HG02588 (cell line): Measurements from ENCODE around the gene MAPK8IP1.
"Not testable (repeated sequence)": the region's sequence is repeated elsewhere in the genome, so short reads cannot be mapped to it uniquely, and the experiment has no call there.

Experiments used
- ATAC-seq: cut with Tn5 transposase; IDR thresholded peaks from one replicate; pipeline ENCODE4 v1.9.1; 2021; ENCODE audit warnings: mild to moderate bottlenecking, moderate library complexity; ENCODE audit not compliant: unreplicated experiment

The MAPK8IP1 gene

DNA sequence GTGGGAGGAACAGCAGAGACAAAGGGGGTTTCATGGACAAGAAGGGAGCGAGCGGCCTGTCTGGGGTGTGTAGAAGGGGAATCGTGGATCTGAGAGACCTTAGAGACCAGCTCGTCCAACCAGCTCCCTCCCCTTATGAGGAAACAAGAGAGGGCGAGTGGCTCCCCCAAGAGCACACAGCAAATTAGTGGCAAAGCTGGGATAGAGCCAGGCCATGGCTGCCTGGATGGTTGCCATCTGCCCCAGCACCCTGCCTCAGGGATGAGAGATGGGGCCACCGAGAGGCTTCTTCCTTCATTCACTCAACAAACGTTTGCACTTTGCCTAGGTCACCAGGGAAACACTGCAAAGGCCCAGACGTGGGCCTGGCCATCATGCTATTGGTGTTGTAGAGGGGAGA, 4.1 kb downstream of the MAPK8IP1 start:
- ATAC-seq, result no peak

- no peak for ATAC-seq
Observed at GRCh38 chr11:45889966-45890365, 4.5 kb downstream of the MAPK8IP1 start.

- no peak for ATAC-seq
Observed at GRCh38 chr11:45890886-45891550, 5.6 kb downstream of the MAPK8IP1 start.

- no peak for ATAC-seq
Observed at GRCh38 chr11:45892856-45893255, 7.4 kb downstream of the MAPK8IP1 start.

DNA sequence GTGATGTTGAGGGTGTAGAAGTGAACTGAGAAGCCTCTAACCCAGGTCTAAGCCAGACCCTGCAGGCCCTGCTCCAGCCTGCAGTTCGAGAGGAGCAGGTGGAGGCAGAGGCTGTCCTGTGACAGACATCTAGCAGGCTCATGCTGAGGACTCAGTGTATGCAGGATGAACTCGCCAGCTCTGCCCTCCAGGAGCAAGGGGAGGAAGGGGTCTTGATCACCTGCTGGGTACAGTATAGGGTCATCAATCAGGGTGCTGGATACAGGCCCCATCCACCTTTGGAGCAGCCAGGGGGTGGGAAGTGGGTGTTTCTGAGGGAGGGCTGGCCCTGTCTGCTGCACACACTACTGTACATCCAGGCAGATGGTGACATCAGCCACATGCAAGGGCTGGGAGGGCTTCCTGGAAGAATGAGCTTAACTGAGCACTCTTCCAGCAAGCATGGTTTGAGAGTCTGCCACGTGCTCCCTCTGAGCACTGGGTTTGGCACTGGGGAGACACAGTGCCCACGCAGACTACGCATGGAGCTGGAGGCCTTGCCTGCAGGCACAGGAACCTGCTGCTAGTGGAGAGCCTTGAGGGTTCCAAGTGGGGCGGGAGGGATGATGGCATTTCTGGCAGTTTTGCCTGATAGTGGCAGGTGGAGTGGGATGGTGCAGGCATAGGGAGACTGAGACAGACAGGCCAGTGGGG, 9.2 kb downstream of the MAPK8IP1 start:
- ATAC-seq, result no peak

GRCh38 chr11:45895553-45896259, 10.3 kb downstream of the MAPK8IP1 start:
- ATAC-seq, result no peak

DNA sequence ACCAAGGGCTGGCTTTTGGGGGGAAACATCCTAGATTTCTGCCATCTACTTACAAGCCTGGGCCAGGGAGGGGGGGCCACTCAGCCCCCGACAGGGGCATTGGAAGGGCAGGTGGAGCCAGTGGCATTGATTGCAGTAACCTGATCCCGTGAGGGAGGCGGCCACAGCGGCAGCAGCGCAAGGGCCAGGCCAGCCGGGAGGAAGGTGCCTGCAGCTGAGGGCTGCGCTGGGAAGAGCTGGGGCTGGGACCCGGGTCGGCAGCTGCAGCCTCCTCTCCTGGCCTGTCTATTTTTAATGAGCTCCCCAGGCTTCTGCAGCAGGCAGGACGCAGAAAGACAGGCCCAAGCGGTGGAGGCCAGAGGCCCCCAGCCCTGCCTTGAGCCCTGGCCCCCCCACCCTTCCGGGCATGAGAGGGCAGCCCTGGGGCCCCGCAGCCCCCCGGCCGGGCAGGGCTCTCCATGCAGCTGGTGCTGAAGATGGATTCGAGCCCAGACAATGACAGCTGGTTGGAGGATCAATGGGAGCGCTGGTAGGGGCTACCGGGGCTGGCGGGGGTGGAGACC, 11.1 kb downstream of the MAPK8IP1 start:
- no peak for ATAC-seq

DNA sequence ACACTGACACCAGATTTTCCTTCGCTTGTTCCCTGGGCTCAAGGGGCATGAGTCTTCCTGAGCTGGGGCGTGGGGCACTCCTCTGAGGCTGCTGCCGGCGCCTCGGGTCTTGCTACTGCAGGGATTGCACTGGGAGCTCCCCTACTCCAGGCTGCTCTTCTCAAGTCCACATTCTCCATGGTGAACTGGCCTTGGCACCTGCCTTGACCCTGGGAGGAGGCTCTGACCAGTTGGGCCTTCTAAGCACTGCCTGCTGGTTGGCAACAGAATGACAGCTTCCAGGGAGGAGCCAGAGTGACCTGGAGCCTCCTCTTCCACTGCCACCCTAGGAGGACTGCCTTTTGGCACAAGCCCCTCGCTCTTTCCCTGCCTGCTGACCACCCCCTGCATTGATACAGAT, 12.1 kb downstream of the MAPK8IP1 start:
- no peak for ATAC-seq

GRCh38 chr11:45899086-45899447, 13.6 kb downstream of the MAPK8IP1 start:
- ATAC-seq, result no peak

DNA sequence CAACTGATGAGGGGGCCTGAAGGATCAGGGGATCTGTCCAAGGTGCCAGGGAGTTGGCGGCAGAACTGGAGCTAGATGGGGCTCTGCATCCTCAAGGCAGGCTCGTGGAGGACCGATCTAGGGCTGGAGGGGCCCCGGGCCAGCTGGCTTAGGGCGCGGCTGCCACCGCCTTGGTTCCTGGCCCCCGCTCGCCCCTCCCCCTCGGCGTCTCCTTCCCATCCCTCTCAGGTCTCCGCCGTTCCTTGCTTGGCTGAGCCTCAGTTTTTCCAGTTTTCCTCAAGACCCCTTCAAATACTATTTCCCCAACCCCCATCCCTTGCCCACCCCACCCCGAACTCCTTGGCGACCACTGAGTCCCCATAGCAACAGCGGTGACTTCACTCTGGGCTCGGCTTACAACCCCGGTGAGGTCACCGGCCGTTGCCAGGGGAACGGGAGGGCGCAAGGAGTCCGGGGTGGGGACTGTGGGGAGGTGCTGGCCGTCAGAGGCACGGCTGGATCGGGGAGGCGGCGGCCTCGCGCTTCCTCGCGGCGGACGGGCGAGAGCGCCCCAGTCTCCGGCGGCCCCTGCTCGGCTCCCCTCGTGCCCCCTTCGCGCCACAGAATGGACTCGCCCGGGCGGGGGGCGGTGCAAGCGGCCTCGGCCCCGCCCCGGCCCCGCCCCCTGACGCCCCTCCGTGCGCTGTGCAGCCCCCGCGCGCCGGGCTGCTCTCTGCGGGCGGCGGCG, 14.2 kb downstream of the MAPK8IP1 start:
- peak; percentile 48 for ATAC-seq

- ATAC-seq, result not testable (repeated sequence)
Observed at GRCh38 chr11:45900175-45900800, 14.8 kb downstream of the MAPK8IP1 start.

- ATAC-seq, result no peak
Observed at GRCh38 chr11:45900916-45901617, 15.6 kb downstream of the MAPK8IP1 start.

GRCh38 chr11:45901626-45902025, 16.2 kb downstream of the MAPK8IP1 start:
- no peak for ATAC-seq

GRCh38 chr11:45902452-45903380, 17.3 kb downstream of the MAPK8IP1 start:
- no peak for ATAC-seq

DNA sequence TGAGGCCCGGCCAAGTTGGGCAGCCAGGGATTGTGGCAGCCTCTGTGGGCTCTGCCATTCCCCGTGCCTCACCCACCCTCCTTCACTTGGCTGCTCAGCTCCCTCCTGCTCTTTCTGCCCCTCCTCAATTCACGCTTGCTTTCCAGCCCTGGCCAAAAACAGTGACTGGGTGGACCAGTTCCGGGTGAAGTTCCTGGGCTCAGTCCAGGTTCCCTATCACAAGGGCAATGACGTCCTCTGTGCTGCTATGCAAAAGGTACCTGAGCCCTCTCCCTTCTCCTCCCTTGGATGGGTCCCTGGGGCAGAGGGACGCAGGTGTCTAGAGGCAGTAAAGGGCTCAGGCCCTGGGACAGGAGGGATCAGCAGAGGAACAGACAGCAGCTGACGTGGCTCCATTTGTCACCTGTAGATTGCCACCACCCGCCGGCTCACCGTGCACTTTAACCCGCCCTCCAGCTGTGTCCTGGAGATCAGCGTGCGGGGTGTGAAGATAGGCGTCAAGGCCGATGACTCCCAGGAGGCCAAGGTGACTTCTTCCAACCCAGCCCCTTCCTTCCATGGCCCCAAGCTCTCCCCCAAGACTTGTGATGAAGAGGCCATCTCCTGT, 19.0 kb downstream of the MAPK8IP1 start:
- ATAC-seq, result no peak

DNA sequence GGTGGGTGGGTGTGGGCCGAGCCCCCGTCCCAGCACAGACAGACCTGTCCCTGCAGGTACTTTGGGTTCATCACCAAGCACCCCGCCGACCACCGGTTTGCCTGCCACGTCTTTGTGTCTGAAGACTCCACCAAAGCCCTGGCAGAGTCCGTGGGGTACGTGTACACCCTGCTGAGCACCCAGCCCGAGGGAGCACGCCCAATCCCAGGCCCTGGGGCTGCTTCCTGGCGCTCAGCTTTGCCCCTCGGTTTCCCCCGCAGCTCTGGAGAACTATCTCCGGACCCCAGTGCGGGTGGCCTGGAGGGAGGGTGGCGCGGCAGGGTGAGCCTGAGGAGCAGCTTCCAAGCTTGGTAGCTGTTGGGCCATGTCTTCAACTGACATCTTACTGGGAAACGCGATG, 19.6 kb downstream of the MAPK8IP1 start:
- no peak for ATAC-seq

DNA sequence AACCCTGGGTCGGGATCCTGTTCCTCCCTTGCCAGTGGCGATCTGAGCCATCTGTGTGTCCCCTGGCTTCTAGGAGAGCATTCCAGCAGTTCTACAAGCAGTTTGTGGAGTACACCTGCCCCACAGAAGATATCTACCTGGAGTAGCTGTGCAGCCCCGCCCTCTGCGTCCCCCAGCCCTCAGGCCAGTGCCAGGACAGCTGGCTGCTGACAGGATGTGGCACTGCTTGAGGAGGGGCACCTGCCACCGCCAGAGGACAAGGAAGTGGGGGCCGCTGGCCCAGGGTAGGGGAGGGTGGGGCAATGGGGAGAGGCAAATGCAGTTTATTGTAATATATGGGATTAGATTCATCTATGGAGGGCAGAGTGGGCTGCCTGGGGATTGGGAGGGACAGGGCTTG, 20.1 kb downstream of the MAPK8IP1 start:
- ATAC-seq, result not testable (repeated sequence)

DNA sequence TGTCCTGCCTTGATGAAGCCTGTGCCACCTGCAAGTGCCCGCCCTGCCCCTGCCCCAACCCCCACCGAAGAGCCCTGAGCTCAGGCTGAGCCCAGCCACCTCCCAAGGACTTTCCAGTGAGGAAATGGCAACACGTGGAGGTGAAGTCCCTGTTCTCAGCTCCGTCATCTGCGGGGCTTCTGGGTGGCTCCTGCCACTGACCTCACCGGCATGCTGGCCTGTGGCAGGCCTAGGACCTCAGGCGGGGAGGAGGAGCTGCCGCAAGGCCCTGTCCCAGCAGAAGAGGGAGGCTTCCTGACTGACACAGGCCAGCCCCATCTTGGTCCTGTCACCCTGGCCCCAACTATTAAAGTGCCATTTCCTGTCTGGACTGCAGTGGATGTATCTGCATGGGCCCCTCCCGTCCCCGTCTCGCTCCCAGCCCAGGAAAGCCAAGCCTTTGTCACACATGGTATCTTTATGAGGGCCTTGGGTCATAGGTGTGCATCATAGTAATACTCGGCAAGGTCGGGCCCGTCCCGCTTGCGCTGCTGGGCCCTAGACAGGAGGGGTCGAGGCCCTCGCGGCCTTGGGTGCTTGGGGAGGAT, 20.7 kb downstream of the MAPK8IP1 start:
- no peak for ATAC-seq
